Measurements from ENCODE around the gene CLK2. TPM values are rescaled to one million over a fixed set of nuclear protein-coding genes. Genes with fewer than 3 reads are reported as not detected.
A peak's percentile ranks its signal among the peaks of the same experiment; 100 is the strongest.

Gene CLK2
- polyA plus RNA-seq (2012; ENCODE audit: insufficient read depth, insufficient read length): 84.2 TPM

- H3K4me3 ChIP-seq (ENCODE audit: low read length): peak within 1 kb of the TSS; percentile 68
Observed at GRCh38 chr1:155273343-155274245, at the start of gene CLK2. Gene CLK2, minus strand, starts transcription at chr1:155273504. Its CDS starts 2,527 bp downstream, at chr1:155270977.

DNA sequence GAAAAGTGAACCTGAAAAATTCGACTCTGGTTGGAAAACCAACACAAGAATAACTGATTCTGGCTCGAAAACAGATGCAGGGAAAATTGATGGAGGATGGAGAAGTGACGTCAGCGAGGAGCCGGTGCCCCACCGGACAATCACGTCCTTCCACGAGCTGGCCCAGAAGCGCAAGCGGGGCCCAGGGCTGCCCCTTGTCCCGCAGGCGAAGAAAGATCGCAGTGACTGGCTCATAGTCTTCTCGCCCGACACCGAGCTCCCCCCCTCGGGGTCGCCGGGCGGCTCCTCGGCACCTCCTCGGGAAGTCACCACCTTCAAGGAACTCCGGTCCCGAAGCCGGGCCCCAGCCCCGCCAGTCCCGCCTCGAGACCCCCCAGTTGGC is 49.3 kb upstream of the CLK2 start:
- H3K4me3 ChIP-seq (ENCODE audit: low read length): peak overlapping the region; percentile 86
- DNase-seq (ENCODE audit: low read depth, low spot score): no peak

More at GRCh38 chr1:155273343-155274245, at the start of gene CLK2:
- DNase-seq (ENCODE audit: low read depth, low spot score): peak; percentile 92

GRCh38 chr1:155321639-155322503 is 48.6 kb upstream of the CLK2 start:
- no peak overlapping the region for H3K4me3 ChIP-seq (ENCODE audit: low read length)
- DNase-seq (ENCODE audit: low read depth, low spot score): no peak

- no peak for DNase-seq (ENCODE audit: low read depth, low spot score)
- H3K4me3 ChIP-seq (ENCODE audit: low read length): no peak within 1 kb of the TSS
Observed at GRCh38 chr1:155320661-155321617, 47.6 kb upstream of the CLK2 start, which contains the start of gene RUSC1. Gene RUSC1, plus strand, starts transcription at chr1:155320894. Its CDS starts 880 bp downstream, at chr1:155321774.

DNA sequence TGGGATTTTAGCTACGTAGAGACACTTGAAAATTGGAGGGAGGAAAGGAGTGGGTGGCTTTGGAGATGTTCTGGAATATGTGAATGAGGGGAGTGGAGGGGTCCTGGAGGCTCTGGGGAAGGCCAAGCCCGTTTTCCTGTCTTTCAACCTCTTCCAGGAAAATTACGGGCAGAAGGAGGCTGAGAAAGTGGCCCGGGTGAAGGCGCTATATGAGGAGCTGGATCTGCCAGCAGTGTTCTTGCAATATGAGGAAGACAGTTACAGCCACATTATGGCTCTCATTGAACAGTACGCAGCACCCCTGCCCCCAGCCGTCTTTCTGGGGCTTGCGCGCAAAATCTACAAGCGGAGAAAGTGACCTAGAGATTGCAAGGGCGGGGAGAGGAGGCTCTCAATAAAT is 46.9 kb upstream of the CLK2 start:
- H3K4me3 ChIP-seq (ENCODE audit: low read length): no peak overlapping the region
- no peak for DNase-seq (ENCODE audit: low read depth, low spot score)

GRCh38 chr1:155319536-155319935 is 46.2 kb upstream of the CLK2 start:
- DNase-seq (ENCODE audit: low read depth, low spot score): no peak
- no peak overlapping the region for H3K4me3 ChIP-seq (ENCODE audit: low read length)

DNA sequence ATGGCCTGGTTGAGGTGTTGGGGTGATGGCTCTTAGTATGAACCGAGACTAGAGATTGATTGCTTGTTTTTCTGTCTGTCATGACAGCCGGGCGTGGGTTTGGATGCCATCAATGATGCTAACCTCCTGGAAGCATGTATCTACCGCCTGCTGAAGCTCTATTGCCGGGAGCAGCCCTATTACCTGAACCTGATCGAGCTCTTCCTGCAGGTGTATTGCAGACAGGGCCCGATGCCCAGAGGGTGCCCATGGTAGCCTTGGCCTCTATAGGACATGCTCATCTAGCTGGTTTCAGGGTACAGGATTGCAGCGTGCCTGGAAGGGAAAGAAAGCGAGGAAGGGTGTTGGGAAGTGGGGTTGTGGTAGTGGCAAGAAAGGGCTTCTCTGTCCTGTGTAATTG is 44.8 kb upstream of the CLK2 start:
- DNase-seq (ENCODE audit: low read depth, low spot score): no peak
- H3K4me3 ChIP-seq (ENCODE audit: low read length): no peak overlapping the region

GRCh38 chr1:155316922-155317321 is 43.6 kb upstream of the CLK2 start:
- no peak for DNase-seq (ENCODE audit: low read depth, low spot score)
- no peak overlapping the region for H3K4me3 ChIP-seq (ENCODE audit: low read length)

DNA sequence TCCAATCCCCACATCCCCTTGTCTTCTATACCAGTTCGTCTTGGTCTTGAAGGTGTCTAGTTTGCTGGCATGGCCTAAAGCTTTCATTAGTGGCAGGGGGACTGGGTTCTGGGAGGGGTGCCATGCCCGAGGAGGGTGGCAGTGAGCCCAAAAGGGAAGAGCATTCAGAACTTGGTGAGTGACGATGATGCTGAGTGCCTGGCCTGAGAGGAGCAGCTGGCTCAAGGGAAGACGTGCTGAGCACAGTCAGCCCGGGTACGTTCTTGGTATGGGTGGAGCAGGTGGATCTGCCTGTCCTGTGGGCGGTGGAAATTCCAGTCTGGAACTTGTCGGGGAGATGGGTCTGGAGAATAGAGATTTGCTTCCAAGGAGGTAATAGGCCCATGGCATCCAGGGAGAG is 40.0 kb upstream of the CLK2 start:
- no peak for DNase-seq (ENCODE audit: low read depth, low spot score)
- H3K4me3 ChIP-seq (ENCODE audit: low read length): no peak overlapping the region

GRCh38 chr1:155309423-155310021 is 36.2 kb upstream of the CLK2 start:
- peak overlapping the region; percentile 83 for H3K4me3 ChIP-seq (ENCODE audit: low read length)
- no peak for DNase-seq (ENCODE audit: low read depth, low spot score)

DNA sequence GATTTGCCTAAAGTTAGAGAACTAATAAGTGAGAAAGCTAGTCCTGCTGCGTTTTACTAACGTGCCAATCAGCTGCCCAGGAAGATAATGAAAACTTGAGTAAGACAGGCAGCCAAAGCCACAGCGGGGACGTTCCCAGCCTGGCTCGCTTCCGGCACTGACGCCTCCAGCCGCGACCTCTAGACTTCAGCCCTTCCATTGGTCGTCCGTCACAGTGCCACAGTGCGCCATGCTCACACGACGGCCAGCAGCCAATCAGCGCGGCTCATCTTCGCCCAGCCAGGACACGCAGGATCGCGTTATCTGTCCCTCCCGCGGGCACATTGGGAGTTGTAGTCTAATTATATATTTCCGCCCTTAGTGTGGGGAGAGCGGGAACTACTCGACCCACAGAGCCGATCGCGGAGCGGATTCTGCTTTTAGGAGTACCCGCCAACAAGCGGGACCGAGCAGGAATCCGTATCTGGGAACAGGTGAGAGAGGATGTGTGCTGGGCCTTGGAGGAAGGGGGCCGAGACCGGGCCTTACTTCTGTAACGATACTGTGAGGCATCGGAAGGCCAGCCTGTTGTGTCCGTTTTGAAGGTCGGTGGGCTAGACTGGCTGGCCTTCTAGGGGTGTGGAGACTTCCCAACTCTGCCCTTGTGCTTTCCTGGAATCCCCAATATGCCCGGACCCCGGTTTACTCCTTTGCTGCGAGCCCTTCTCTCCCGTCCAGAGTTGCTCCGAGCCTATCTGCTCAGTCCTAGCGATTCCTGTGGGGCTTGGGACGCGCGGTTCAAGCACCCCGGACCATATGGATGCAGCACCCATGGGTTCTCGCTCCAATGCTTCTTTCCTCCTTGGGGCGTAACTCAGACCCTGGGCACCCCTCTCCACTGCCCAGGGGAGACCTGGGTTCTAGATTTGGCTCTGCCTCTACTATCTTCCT is 35.5 kb upstream of the CLK2 start, which contains the start of gene FDPS:
Gene FDPS, plus strand, starts transcription at position 374 of the 930 bp plus-strand sequence. CDS start 924 bp downstream, outside the sequence.
- peak within 1 kb of the TSS; percentile 83 for H3K4me3 ChIP-seq (ENCODE audit: low read length)
- peak; percentile 99 for DNase-seq (ENCODE audit: low read depth, low spot score)

DNA sequence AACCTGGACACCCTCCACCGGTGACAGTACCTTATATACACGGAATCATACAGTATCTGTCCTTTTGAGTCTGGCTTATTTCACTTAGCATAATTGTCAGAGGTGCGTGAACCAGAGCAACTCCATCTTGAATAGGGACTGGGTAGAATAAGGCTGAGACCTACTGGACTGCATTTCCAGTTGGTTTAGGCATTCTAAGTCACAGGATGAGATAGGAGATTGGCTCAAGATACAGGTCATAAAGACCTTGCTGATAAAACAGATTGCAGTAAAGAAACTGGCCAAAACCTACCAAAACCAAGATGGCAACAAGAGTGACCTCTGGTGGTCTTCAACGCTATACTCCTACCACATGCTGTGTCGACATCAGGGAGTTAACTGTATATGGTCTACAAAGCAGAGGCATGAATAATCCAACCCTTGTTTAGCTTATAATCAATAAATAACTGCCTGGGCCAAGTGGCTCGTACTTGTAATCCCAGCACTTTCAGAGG is 34.0 kb upstream of the CLK2 start:
- DNase-seq (ENCODE audit: low read depth, low spot score): peak; percentile 55
- no peak overlapping the region for H3K4me3 ChIP-seq (ENCODE audit: low read length)

- DNase-seq (ENCODE audit: low read depth, low spot score): no peak
- H3K4me3 ChIP-seq (ENCODE audit: low read length): no peak overlapping the region
Observed at GRCh38 chr1:155305881-155306391, 32.6 kb upstream of the CLK2 start.

GRCh38 chr1:155304558-155305063 is 31.3 kb upstream of the CLK2 start:
- DNase-seq (ENCODE audit: low read depth, low spot score): no peak
- no peak overlapping the region for H3K4me3 ChIP-seq (ENCODE audit: low read length)

- H3K4me3 ChIP-seq (ENCODE audit: low read length): no peak within 1 kb of the TSS
Observed at GRCh38 chr1:155301342-155301841, 28.1 kb upstream of the CLK2 start, which contains the start of gene PKLR. Gene PKLR, minus strand, starts transcription at chr1:155301438. Its CDS starts 43 bp downstream, at chr1:155301395.

DNA sequence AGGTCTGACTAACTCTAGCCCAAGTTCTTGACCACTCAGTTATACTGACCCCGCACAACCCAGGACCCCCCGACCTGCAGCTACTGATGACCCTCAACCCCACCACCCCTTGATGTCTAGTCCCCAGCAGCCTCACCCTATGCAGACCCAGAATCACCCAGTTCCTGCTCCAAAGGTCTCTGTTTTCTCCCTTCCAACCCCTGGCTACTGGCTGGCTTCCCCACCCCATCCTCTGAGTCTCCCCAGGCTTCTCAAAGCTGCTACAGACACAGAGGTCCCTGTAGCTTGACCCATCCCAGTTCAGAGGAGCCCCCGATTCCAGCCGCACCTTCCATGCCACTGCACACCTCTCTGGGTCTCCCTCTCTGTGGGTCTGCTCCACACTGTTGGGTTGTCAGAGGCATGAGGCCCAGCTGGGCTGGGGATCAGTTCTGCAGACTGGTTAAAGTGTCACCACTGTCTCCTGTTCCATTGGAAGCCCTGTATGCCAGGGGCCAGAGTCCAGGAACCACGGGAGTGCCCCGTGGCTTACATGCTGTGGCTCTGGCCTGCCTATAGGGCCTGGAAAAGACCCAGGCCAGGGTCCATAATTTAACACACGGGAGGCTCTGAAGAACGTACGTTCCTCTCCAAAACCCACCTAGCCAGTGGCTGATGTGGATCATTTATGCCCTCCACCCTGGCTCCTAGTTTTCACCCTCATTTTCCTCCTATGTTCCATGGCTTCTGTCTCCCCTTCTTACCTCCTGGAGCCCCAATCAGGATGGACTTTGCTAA is 27.4 kb upstream of the CLK2 start:
- DNase-seq (ENCODE audit: low read depth, low spot score): no peak
- H3K4me3 ChIP-seq (ENCODE audit: low read length): no peak overlapping the region

More at GRCh38 chr1:155301342-155301841, 28.1 kb upstream of the CLK2 start, which contains the start of gene PKLR:
- no peak for DNase-seq (ENCODE audit: low read depth, low spot score)
